CD14-positive monocyte (primary cell): Measurements from ENCODE around the gene PTPN13. TPM values are rescaled to one million over a fixed set of nuclear protein-coding genes. Genes with fewer than 3 reads are reported as not detected.

Experiments used
- DNase-seq, 3 donors: peaks; one replicate each; pipeline ENCODE4 v3.0.0-alpha.2; 2011 to 2022
- H2AFZ ChIP-seq: 2 replicates; pipeline ENCODE4 v1.6.0; 2012; ENCODE audit warnings: mild to moderate bottlenecking, low read depth, low read length, inconsistent platforms; ENCODE audit not compliant: insufficient read depth, poor library complexity, severe bottlenecking
- H3K27ac ChIP-seq, 2 donors: 1 replicate in 1 of 2; 2 replicates in 1 of 2; pipeline ENCODE4 v1.5.1; 2012 to 2013; ENCODE audit warnings: low read length in 2 of 2, control low read depth in 1 of 2, inconsistent platforms in 1 of 2, low read depth in 1 of 2, mild to moderate bottlenecking in 1 of 2
- H3K27me3 ChIP-seq, 2 donors: one replicate each; pipeline versions ENCODE4 v1.6.0 to v1.6.1; 2011 to 2013; ENCODE audit warnings: low read length in 2 of 2; ENCODE audit not compliant: control insufficient read depth in 2 of 2, insufficient read depth in 2 of 2
- H3K36me3 ChIP-seq, 2 donors: replicated peaks in 1 of 2; 1 replicate in 1 of 2; 2 replicates in 1 of 2; pipeline versions ENCODE4 v1.5.1 to v1.6.1; 2012 to 2013; ENCODE audit warnings: low read length in 2 of 2, control low read depth in 1 of 2, inconsistent platforms in 1 of 2, mild to moderate bottlenecking in 1 of 2; ENCODE audit not compliant: insufficient read depth in 2 of 2, control insufficient read depth in 1 of 2
- H3K4me1 ChIP-seq, 2 donors: 1 replicate in 1 of 2; 2 replicates in 1 of 2; pipeline versions ENCODE4 v1.5.1 to v1.6.1; 2012 to 2013; ENCODE audit warnings: low read length in 2 of 2, control low read depth in 1 of 2, inconsistent platforms in 1 of 2, mild to moderate bottlenecking in 1 of 2, moderate library complexity in 1 of 2; ENCODE audit not compliant: insufficient read depth in 2 of 2, control insufficient read depth in 1 of 2
- H3K4me2 ChIP-seq: replicated peaks from 2 replicates; pipeline ENCODE3; 2012; ENCODE audit warnings: low read length, moderate library complexity, mild to moderate bottlenecking; ENCODE audit not compliant: poor library complexity, severe bottlenecking; ENCODE audit errors: extremely low read depth
- H3K4me3 ChIP-seq, 3 experiments: fragments of 200-600 bp in 1 of 3; sonication (generic) in 1 of 3; replicated peaks in 1 of 3; 1 replicate in 2 of 3; 2 replicates in 1 of 3; pipeline ENCODE4 v1.5.1; 2011 to 2013; ENCODE audit warnings: low read length in 3 of 3, mild to moderate bottlenecking in 3 of 3, control low read depth in 2 of 3, low read depth in 2 of 3, inconsistent platforms in 1 of 3, moderate library complexity in 1 of 3
- H3K79me2 ChIP-seq: 2 replicates; pipeline ENCODE4 v1.6.0; 2012; ENCODE audit warnings: mild to moderate bottlenecking, control low read depth, inconsistent platforms, low read length, moderate library complexity; ENCODE audit not compliant: insufficient read depth
- H3K9ac ChIP-seq: 2 replicates; pipeline ENCODE4 v1.6.0; 2017; ENCODE audit warnings: low read length, mild to moderate bottlenecking; ENCODE audit not compliant: insufficient read depth, poor library complexity, severe bottlenecking
- H3K9me3 ChIP-seq, 2 donors: replicated peaks in 1 of 2; 1 replicate in 1 of 2; 2 replicates in 1 of 2; pipeline versions ENCODE4 v1.5.1 to v1.6.1; 2012 to 2013; ENCODE audit warnings: low read length in 2 of 2, control low read depth in 1 of 2; ENCODE audit not compliant: control insufficient read depth in 1 of 2, insufficient read depth in 1 of 2
- H4K20me1 ChIP-seq: 2 replicates; pipeline ENCODE4 v1.6.0; 2012; ENCODE audit warnings: mild to moderate bottlenecking, low read length, control low read depth, moderate library complexity; ENCODE audit not compliant: insufficient read depth
- H3K27ac Mint-ChIP-seq, 7 donors: one replicate each; pipeline ENCODE4 v1.8.0; 2020; ENCODE audit warnings: mild to moderate bottlenecking in 7 of 7, mixed read lengths in 7 of 7, moderate library complexity in 6 of 7, inconsistent platforms in 2 of 7
- H3K27me3 Mint-ChIP-seq, 3 donors: one replicate each; pipeline ENCODE4 v1.8.0; 2021 to 2022; ENCODE audit warnings: low read depth in 3 of 3, mild to moderate bottlenecking in 3 of 3, mixed read lengths in 3 of 3, moderate library complexity in 3 of 3, inconsistent platforms in 1 of 3
- H3K36me3 Mint-ChIP-seq, 2 donors: one replicate each; pipeline ENCODE4 v1.8.0; 2020; ENCODE audit warnings: mixed read lengths in 2 of 2, inconsistent platforms in 1 of 2, mild to moderate bottlenecking in 1 of 2
- H3K4me1 Mint-ChIP-seq: one replicate; pipeline ENCODE4 v1.8.0; 2020; ENCODE audit warnings: mild to moderate bottlenecking, mixed read lengths
- H3K4me3 Mint-ChIP-seq, 2 donors: one replicate each; pipeline ENCODE4 v1.8.0; 2020; ENCODE audit warnings: mild to moderate bottlenecking in 2 of 2, mixed read lengths in 2 of 2, moderate library complexity in 1 of 2
- H3K9me3 Mint-ChIP-seq, 7 donors: one replicate each; pipeline ENCODE4 v1.8.0; 2020 to 2022; ENCODE audit warnings: mixed read lengths in 7 of 7, mild to moderate bottlenecking in 6 of 7, moderate library complexity in 6 of 7, inconsistent platforms in 2 of 7
- WGBS: methylation state at CpG from one replicate; pipeline ENCODE4 v1.1.5; 2013; ENCODE audit warnings: missing lambda C conversion rate; ENCODE audit not compliant: insufficient coverage; 5-methylcytosine and 5-hydroxymethylcytosine counted together
- intact Hi-C, 2 donors: fragments of 100-400 bp; cut with micrococcal nuclease; formaldehyde crosslinking; loops; one replicate each; pipeline versions ENCODE4 v1.15.0 to v1.15.1; 2023
- polyA plus RNA-seq, 3 donors: library from polyadenylated mRNA; depleted of rRNA in 1 of 3; unstranded in 2 of 3; stranded (reverse) in 1 of 3; fragments of 300-500 nt in 2 of 3; fragments of >200 nt in 1 of 3; fragmentation: Illumina TruSeq in 2 of 3; gene quantifications; 1 replicate in 2 of 3; 2 replicates in 1 of 3; pipeline ENCODE4 v1.2.3, GENCODE V29; 2012 to 2021
- TF ChIP-seq, protein P1 (sequence below): fragments of 200-600 bp; IDR thresholded peaks from one replicate; pipeline ENCODE4 v1.8.0; 2022; ENCODE audit warnings: antibody characterized with exemption, mild to moderate bottlenecking

The PTPN13 gene
- polyA plus RNA-seq, 3 donors: 0.04 to 1.0 (median 0.35) TPM

DNA sequence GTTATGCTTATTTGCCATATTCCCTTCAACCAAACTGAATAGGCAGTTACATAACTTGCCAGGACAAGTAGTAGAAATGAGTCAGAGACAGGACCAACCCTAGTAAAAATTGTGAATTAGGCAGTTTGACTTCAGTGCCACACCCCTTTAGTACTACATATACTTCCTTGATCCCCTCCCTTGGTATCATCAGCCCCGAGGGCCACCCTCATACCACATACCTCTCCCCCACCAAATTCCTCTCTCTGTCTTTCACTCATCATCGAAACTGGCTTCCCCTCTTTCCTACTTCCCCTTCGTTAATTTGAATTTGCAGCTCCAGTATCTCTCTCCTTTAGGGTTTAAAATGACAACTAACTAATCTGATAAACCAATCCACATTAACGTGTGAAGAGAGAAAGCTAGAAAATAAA lies 7.9 kb upstream of the PTPN13 start:
- WGBS: 0% methylated on average over 1 of the region's 4 CpGs
- TF ChIP-seq, protein P1, sequence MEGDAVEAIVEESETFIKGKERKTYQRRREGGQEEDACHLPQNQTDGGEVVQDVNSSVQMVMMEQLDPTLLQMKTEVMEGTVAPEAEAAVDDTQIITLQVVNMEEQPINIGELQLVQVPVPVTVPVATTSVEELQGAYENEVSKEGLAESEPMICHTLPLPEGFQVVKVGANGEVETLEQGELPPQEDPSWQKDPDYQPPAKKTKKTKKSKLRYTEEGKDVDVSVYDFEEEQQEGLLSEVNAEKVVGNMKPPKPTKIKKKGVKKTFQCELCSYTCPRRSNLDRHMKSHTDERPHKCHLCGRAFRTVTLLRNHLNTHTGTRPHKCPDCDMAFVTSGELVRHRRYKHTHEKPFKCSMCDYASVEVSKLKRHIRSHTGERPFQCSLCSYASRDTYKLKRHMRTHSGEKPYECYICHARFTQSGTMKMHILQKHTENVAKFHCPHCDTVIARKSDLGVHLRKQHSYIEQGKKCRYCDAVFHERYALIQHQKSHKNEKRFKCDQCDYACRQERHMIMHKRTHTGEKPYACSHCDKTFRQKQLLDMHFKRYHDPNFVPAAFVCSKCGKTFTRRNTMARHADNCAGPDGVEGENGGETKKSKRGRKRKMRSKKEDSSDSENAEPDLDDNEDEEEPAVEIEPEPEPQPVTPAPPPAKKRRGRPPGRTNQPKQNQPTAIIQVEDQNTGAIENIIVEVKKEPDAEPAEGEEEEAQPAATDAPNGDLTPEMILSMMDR: no peak
- Mint-ChIP-seq H3K27me3 (peaks cover 0 to 3% (median 2%) of the 10 kb centered on the region in 3 donors), H3K4me1 (peaks cover 24% of the 10 kb centered on the region), H3K36me3 (no peaks in the 10 kb centered on the region), H3K9me3 (peaks cover 0 to 3% (median 0%) of the 10 kb centered on the region in 7 donors), H3K4me3 (peak overlapping the region; percentile 5 to 52), H3K27ac (peak overlapping the region; percentile 41 to 86 (median 77))
- peak; percentile 37 to 57 (median 44) for DNase-seq
- intact Hi-C loops: no loop called here
- Histone ChIP-seq H3K4me2 (peak overlapping the region; percentile 62), H3K27me3 (no peaks in the 10 kb centered on the region), H3K4me1 (peaks cover 17 to 24% of the 10 kb centered on the region in 2 donors), H3K27ac (peak overlapping the region in 1 of 2 donors; percentile 62), H4K20me1 (no peaks in the 10 kb centered on the region), H3K79me2 (no peaks in the 10 kb centered on the region), H3K4me3 (peak overlapping the region in 1 of 3 experiments; percentile 54), H3K9me3 (no peaks in the 10 kb centered on the region), H2AFZ (peak overlapping the region; percentile 23), H3K36me3 (no peaks in the 10 kb centered on the region), H3K9ac (no peak overlapping the region)

DNA sequence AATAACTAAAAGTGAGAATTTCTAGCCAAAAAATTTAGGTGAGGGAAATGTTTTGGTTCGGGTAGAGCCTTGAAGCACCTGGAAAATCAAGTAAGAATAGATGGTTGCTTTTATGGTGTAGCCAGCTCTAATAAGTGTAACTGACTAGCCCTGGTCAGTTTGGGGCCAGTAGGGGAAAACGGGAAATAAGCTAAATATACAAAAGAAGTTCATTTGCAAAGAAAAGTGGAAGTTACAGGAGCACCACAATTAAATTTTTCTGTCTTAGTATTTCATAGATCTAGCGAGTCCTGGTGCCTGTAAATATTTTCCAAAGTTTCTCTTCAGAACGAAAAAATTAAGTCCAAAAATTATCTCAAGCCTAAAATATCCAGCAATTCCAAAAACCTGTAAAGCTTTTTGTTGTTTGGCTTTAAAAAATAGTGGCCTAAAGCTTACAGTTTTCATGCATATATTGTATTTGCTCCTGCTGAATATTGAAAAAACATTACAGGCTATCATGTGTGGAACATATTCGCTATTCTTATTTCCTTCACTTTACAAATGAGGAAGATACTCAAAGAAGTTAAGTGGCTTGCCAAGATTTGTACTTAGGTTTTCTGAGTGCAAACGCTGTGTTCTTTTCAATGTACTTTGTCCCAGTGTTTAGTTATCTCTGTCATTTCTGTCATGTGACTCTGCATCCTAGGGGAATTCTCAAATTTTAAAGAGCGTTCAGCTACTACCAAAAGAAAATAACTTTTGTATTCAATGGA lies 7.3 kb upstream of the PTPN13 start:
- Histone ChIP-seq H3K4me3 (peak overlapping the region in 1 of 3 experiments; percentile 54), H3K79me2 (no peaks in the 10 kb centered on the region), H3K9me3 (no peaks in the 10 kb centered on the region), H3K27ac (peak overlapping the region in 1 of 2 donors; percentile 62), H3K36me3 (no peaks in the 10 kb centered on the region), H3K4me1 (peaks cover 17 to 24% of the 10 kb centered on the region in 2 donors), H3K9ac (no peak overlapping the region), H2AFZ (no peak overlapping the region), H4K20me1 (no peaks in the 10 kb centered on the region), H3K27me3 (no peaks in the 10 kb centered on the region), H3K4me2 (peak overlapping the region; percentile 62)
- Mint-ChIP-seq H3K27ac (peak overlapping the region; percentile 41 to 86 (median 77)), H3K36me3 (no peaks in the 10 kb centered on the region), H3K4me3 (peak overlapping the region; percentile 5 to 52), H3K27me3 (peaks cover 0 to 3% (median 2%) of the 10 kb centered on the region in 3 donors), H3K4me1 (peaks cover 24% of the 10 kb centered on the region), H3K9me3 (peaks cover 0 to 3% (median 0%) of the 10 kb centered on the region in 7 donors)
- intact Hi-C loops: no loop called here
- WGBS: no CpG with 5 or more reads among the region's 7 CpGs
- peak in 2 of 3 donors; percentile 24 to 32 for DNase-seq
- TF ChIP-seq, protein P1: no peak
